Measurements from ENCODE around the gene MOSMO. TPM values are rescaled to one million over a fixed set of nuclear protein-coding genes. Genes with fewer than 3 reads are reported as not detected.

The MOSMO gene
- total and polyA plus RNA-seq, 2 of the 13 experiments (the other 11 are each of a cell fraction or from before 2014, with no cell fraction given) = 26.7 to 32.6 TPM

DNA sequence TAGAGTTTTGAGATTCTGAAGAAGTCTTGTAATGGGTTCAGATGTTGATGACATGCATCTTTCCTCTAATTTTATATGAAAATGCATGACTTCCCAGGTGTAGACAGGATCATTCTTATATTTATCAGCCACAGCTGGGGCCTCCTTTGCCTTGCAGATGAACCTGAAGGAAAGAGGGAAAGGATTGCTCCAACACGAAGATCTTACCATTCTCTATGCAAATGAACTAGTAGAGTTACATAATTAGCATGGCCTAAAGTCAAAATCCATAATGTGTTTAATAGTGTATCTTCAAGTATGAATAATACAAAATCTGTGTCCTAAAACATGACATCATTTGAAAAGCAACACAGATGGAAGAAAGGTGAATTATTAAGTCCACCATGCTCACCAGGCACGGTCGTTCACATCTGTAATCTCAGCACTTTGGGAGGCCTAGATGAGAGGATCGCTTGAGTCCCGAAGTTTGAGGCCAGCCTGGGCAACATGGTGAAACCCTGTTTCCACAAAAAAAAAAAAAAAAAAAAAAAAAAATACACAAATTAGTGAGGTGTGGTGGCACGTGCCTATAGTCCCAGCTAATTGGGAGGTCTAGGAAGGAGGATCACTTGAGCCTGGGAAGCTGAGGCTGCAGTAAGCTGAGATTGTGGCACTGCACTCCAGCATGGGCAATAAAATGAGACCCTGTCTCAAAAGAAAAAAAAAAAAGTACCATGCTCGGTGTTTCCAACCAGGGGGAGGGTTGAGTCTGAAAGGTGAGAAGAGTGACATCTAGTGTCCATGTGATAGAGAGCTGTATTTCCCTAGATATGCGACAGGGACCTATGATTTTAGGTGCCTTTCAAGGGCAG is 90.7 kb downstream of the MOSMO start (continued):
- TF ChIP-seq, protein P1, sequence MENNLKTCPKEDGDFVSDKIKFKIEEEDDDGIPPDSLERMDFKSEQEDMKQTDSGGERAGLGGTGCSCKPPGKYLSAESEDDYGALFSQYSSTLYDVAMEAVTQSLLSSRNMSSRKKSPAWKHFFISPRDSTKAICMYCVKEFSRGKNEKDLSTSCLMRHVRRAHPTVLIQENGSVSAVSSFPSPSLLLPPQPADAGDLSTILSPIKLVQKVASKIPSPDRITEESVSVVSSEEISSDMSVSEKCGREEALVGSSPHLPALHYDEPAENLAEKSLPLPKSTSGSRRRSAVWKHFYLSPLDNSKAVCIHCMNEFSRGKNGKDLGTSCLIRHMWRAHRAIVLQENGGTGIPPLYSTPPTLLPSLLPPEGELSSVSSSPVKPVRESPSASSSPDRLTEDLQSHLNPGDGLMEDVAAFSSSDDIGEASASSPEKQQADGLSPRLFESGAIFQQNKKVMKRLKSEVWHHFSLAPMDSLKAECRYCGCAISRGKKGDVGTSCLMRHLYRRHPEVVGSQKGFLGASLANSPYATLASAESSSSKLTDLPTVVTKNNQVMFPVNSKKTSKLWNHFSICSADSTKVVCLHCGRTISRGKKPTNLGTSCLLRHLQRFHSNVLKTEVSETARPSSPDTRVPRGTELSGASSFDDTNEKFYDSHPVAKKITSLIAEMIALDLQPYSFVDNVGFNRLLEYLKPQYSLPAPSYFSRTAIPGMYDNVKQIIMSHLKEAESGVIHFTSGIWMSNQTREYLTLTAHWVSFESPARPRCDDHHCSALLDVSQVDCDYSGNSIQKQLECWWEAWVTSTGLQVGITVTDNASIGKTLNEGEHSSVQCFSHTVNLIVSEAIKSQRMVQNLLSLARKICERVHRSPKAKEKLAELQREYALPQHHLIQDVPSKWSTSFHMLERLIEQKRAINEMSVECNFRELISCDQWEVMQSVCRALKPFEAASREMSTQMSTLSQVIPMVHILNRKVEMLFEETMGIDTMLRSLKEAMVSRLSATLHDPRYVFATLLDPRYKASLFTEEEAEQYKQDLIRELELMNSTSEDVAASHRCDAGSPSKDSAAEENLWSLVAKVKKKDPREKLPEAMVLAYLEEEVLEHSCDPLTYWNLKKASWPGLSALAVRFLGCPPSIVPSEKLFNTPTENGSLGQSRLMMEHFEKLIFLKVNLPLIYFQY (CRISPR knock-in tag; IDR thresholded peaks at IDR 0.05; ENCODE audit: borderline replicate concordance) = 0 out of 2 replicates have a peak, but pooled peaks have one; percentile 57
- TF ChIP-seq CC2D1A (CRISPR knock-in tag; IDR thresholded peaks at IDR 0.05) (0 out of 2 replicates have a peak, but pooled peaks have one; percentile 32), FOXK1 (CRISPR knock-in tag; IDR thresholded peaks at IDR 0.05; ENCODE audit: borderline replicate concordance, low read depth) (peak; percentile 16; the same call in 1 of the 2 replicates), ZFP1 (CRISPR knock-in tag; IDR thresholded peaks at IDR 0.05) (0 out of 2 replicates have a peak, but pooled peaks have one; percentile 36), HDAC2 (CRISPR knock-in tag; IDR thresholded peaks at IDR 0.05) (peak; percentile 41; the same call in 1 of the 2 replicates), ZNF777 (CRISPR knock-in tag; IDR thresholded peaks at IDR 0.05) (no peak), ZNF644 (CRISPR knock-in tag; IDR thresholded peaks at IDR 0.05; ENCODE audit: low read depth) (0 out of 2 replicates have a peak, but pooled peaks have one; percentile 27), NR2F6 (IDR thresholded peaks at IDR 0.05) (no peak), NR2F6 (CRISPR knock-in tag; IDR thresholded peaks at IDR 0.05) (peak; percentile 41; the same call in 1 of the 2 replicates), YEATS2 (CRISPR knock-in tag; IDR thresholded peaks at IDR 0.05; ENCODE audit: borderline replicate concordance) (peak; percentile 26; the same call in 1 of the 2 replicates), SMC3 (IDR thresholded peaks at IDR 0.05; ENCODE audit: low read length) (peak; percentile 75), FOXO1 (CRISPR knock-in tag; IDR thresholded peaks at IDR 0.05) (peak; percentile 38; the same call in 1 of the 2 replicates), KDM3A (CRISPR knock-in tag; IDR thresholded peaks at IDR 0.05; ENCODE audit: low read depth) (peak; percentile 49; the same call in 1 of the 2 replicates), ZNF501 (CRISPR knock-in tag; IDR thresholded peaks at IDR 0.05) (0 out of 2 replicates have a peak, but pooled peaks have one; percentile 28)
- TF ChIP-seq, protein P2, sequence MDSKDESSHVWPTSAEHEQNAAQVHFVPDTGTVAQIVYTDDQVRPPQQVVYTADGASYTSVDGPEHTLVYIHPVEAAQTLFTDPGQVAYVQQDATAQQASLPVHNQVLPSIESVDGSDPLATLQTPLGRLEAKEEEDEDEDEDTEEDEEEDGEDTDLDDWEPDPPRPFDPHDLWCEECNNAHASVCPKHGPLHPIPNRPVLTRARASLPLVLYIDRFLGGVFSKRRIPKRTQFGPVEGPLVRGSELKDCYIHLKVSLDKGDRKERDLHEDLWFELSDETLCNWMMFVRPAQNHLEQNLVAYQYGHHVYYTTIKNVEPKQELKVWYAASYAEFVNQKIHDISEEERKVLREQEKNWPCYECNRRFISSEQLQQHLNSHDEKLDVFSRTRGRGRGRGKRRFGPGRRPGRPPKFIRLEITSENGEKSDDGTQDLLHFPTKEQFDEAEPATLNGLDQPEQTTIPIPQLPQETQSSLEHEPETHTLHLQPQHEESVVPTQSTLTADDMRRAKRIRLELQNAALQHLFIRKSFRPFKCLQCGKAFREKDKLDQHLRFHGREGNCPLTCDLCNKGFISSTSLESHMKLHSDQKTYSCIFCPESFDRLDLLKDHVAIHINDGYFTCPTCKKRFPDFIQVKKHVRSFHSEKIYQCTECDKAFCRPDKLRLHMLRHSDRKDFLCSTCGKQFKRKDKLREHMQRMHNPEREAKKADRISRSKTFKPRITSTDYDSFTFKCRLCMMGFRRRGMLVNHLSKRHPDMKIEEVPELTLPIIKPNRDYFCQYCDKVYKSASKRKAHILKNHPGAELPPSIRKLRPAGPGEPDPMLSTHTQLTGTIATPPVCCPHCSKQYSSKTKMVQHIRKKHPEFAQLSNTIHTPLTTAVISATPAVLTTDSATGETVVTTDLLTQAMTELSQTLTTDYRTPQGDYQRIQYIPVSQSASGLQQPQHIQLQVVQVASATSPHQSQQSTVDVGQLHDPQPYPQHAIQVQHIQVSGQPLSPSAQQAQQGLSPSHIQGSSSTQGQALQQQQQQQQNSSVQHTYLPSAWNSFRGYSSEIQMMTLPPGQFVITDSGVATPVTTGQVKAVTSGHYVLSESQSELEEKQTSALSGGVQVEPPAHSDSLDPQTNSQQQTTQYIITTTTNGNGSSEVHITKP (CRISPR knock-in tag; IDR thresholded peaks at IDR 0.05; ENCODE audit: low read depth) = peak; percentile 37; the same call in 1 of the 2 replicates
- TF ChIP-seq, protein P3, sequence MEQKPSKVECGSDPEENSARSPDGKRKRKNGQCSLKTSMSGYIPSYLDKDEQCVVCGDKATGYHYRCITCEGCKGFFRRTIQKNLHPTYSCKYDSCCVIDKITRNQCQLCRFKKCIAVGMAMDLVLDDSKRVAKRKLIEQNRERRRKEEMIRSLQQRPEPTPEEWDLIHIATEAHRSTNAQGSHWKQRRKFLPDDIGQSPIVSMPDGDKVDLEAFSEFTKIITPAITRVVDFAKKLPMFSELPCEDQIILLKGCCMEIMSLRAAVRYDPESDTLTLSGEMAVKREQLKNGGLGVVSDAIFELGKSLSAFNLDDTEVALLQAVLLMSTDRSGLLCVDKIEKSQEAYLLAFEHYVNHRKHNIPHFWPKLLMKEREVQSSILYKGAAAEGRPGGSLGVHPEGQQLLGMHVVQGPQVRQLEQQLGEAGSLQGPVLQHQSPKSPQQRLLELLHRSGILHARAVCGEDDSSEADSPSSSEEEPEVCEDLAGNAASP (CRISPR knock-in tag; IDR thresholded peaks at IDR 0.05; ENCODE audit: borderline replicate concordance) = peak; percentile 66; the same call in 1 of the 2 replicates
- TF ChIP-seq, protein P4, sequence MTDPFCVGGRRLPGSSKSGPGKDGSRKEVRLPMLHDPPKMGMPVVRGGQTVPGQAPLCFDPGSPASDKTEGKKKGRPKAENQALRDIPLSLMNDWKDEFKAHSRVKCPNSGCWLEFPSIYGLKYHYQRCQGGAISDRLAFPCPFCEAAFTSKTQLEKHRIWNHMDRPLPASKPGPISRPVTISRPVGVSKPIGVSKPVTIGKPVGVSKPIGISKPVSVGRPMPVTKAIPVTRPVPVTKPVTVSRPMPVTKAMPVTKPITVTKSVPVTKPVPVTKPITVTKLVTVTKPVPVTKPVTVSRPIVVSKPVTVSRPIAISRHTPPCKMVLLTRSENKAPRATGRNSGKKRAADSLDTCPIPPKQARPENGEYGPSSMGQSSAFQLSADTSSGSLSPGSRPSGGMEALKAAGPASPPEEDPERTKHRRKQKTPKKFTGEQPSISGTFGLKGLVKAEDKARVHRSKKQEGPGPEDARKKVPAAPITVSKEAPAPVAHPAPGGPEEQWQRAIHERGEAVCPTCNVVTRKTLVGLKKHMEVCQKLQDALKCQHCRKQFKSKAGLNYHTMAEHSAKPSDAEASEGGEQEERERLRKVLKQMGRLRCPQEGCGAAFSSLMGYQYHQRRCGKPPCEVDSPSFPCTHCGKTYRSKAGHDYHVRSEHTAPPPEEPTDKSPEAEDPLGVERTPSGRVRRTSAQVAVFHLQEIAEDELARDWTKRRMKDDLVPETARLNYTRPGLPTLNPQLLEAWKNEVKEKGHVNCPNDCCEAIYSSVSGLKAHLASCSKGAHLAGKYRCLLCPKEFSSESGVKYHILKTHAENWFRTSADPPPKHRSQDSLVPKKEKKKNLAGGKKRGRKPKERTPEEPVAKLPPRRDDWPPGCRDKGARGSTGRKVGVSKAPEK (CRISPR knock-in tag; IDR thresholded peaks at IDR 0.05; ENCODE audit: borderline replicate concordance) = 0 out of 2 replicates have a peak, but pooled peaks have one; percentile 75

Data from HepG2 (cell line).